CD14-positive monocyte (primary cell): ENCODE data around the gene XYLT1. TPM values are rescaled to one million over a fixed set of nuclear protein-coding genes. Genes with fewer than 3 reads are reported as not detected.
A peak's percentile ranks its signal among the peaks of the same experiment; 100 is the strongest.

ENCODE experiments used
- DNase-seq, 3 donors: peaks; one replicate each; pipeline ENCODE4 v3.0.0-alpha.2; 2011 to 2022
- H2AFZ ChIP-seq: 2 replicates; pipeline ENCODE4 v1.6.0; 2012; ENCODE audit warnings: mild to moderate bottlenecking, low read depth, low read length, inconsistent platforms; ENCODE audit not compliant: insufficient read depth, poor library complexity, severe bottlenecking
- H3K27ac ChIP-seq, 2 donors: 1 replicate in 1 of 2; 2 replicates in 1 of 2; pipeline ENCODE4 v1.5.1; 2012 to 2013; ENCODE audit warnings: low read length in 2 of 2, control low read depth in 1 of 2, inconsistent platforms in 1 of 2, low read depth in 1 of 2, mild to moderate bottlenecking in 1 of 2
- H3K27me3 ChIP-seq, 2 donors: one replicate each; pipeline versions ENCODE4 v1.6.0 to v1.6.1; 2011 to 2013; ENCODE audit warnings: low read length in 2 of 2; ENCODE audit not compliant: control insufficient read depth in 2 of 2, insufficient read depth in 2 of 2
- H3K36me3 ChIP-seq, 2 donors: replicated peaks in 1 of 2; 1 replicate in 1 of 2; 2 replicates in 1 of 2; pipeline versions ENCODE4 v1.5.1 to v1.6.1; 2012 to 2013; ENCODE audit warnings: low read length in 2 of 2, control low read depth in 1 of 2, inconsistent platforms in 1 of 2, mild to moderate bottlenecking in 1 of 2; ENCODE audit not compliant: insufficient read depth in 2 of 2, control insufficient read depth in 1 of 2
- H3K4me1 ChIP-seq, 2 donors: 1 replicate in 1 of 2; 2 replicates in 1 of 2; pipeline versions ENCODE4 v1.5.1 to v1.6.1; 2012 to 2013; ENCODE audit warnings: low read length in 2 of 2, control low read depth in 1 of 2, inconsistent platforms in 1 of 2, mild to moderate bottlenecking in 1 of 2, moderate library complexity in 1 of 2; ENCODE audit not compliant: insufficient read depth in 2 of 2, control insufficient read depth in 1 of 2
- H3K4me2 ChIP-seq: replicated peaks from 2 replicates; pipeline ENCODE3; 2012; ENCODE audit warnings: low read length, moderate library complexity, mild to moderate bottlenecking; ENCODE audit not compliant: poor library complexity, severe bottlenecking; ENCODE audit errors: extremely low read depth
- H3K4me3 ChIP-seq, 3 experiments: fragments of 200-600 bp in 1 of 3; sonication (generic) in 1 of 3; replicated peaks in 1 of 3; 1 replicate in 2 of 3; 2 replicates in 1 of 3; pipeline ENCODE4 v1.5.1; 2011 to 2013; ENCODE audit warnings: low read length in 3 of 3, mild to moderate bottlenecking in 3 of 3, control low read depth in 2 of 3, low read depth in 2 of 3, inconsistent platforms in 1 of 3, moderate library complexity in 1 of 3
- H3K79me2 ChIP-seq: 2 replicates; pipeline ENCODE4 v1.6.0; 2012; ENCODE audit warnings: mild to moderate bottlenecking, control low read depth, inconsistent platforms, low read length, moderate library complexity; ENCODE audit not compliant: insufficient read depth
- H3K9ac ChIP-seq: 2 replicates; pipeline ENCODE4 v1.6.0; 2017; ENCODE audit warnings: low read length, mild to moderate bottlenecking; ENCODE audit not compliant: insufficient read depth, poor library complexity, severe bottlenecking
- H3K9me3 ChIP-seq, 2 donors: replicated peaks in 1 of 2; 1 replicate in 1 of 2; 2 replicates in 1 of 2; pipeline versions ENCODE4 v1.5.1 to v1.6.1; 2012 to 2013; ENCODE audit warnings: low read length in 2 of 2, control low read depth in 1 of 2; ENCODE audit not compliant: control insufficient read depth in 1 of 2, insufficient read depth in 1 of 2
- H4K20me1 ChIP-seq: 2 replicates; pipeline ENCODE4 v1.6.0; 2012; ENCODE audit warnings: mild to moderate bottlenecking, low read length, control low read depth, moderate library complexity; ENCODE audit not compliant: insufficient read depth
- H3K27ac Mint-ChIP-seq, 7 donors: one replicate each; pipeline ENCODE4 v1.8.0; 2020; ENCODE audit warnings: mild to moderate bottlenecking in 7 of 7, mixed read lengths in 7 of 7, moderate library complexity in 6 of 7, inconsistent platforms in 2 of 7
- H3K27me3 Mint-ChIP-seq, 3 donors: one replicate each; pipeline ENCODE4 v1.8.0; 2021 to 2022; ENCODE audit warnings: low read depth in 3 of 3, mild to moderate bottlenecking in 3 of 3, mixed read lengths in 3 of 3, moderate library complexity in 3 of 3, inconsistent platforms in 1 of 3
- H3K36me3 Mint-ChIP-seq, 2 donors: one replicate each; pipeline ENCODE4 v1.8.0; 2020; ENCODE audit warnings: mixed read lengths in 2 of 2, inconsistent platforms in 1 of 2, mild to moderate bottlenecking in 1 of 2
- H3K4me1 Mint-ChIP-seq: one replicate; pipeline ENCODE4 v1.8.0; 2020; ENCODE audit warnings: mild to moderate bottlenecking, mixed read lengths
- H3K4me3 Mint-ChIP-seq, 2 donors: one replicate each; pipeline ENCODE4 v1.8.0; 2020; ENCODE audit warnings: mild to moderate bottlenecking in 2 of 2, mixed read lengths in 2 of 2, moderate library complexity in 1 of 2
- H3K9me3 Mint-ChIP-seq, 7 donors: one replicate each; pipeline ENCODE4 v1.8.0; 2020 to 2022; ENCODE audit warnings: mixed read lengths in 7 of 7, mild to moderate bottlenecking in 6 of 7, moderate library complexity in 6 of 7, inconsistent platforms in 2 of 7
- WGBS: methylation state at CpG from one replicate; pipeline ENCODE4 v1.1.5; 2013; ENCODE audit warnings: missing lambda C conversion rate; ENCODE audit not compliant: insufficient coverage; 5-methylcytosine and 5-hydroxymethylcytosine counted together
- intact Hi-C, 2 donors: fragments of 100-400 bp; cut with micrococcal nuclease; formaldehyde crosslinking; loops; one replicate each; pipeline versions ENCODE4 v1.15.0 to v1.15.1; 2023
- polyA plus RNA-seq, 3 donors: library from polyadenylated mRNA; depleted of rRNA in 1 of 3; unstranded in 2 of 3; stranded (reverse) in 1 of 3; fragments of 300-500 nt in 2 of 3; fragments of >200 nt in 1 of 3; fragmentation: Illumina TruSeq in 2 of 3; gene quantifications; 1 replicate in 2 of 3; 2 replicates in 1 of 3; pipeline ENCODE4 v1.2.3, GENCODE V29; 2012 to 2021
- TF ChIP-seq, protein P1 (sequence below): fragments of 200-600 bp; IDR thresholded peaks from one replicate; pipeline ENCODE4 v1.8.0; 2022; ENCODE audit warnings: antibody characterized with exemption, mild to moderate bottlenecking

The XYLT1 gene
- polyA plus RNA-seq, 3 donors, result 0.51 to 9.4 (median 1.6) TPM

DNA sequence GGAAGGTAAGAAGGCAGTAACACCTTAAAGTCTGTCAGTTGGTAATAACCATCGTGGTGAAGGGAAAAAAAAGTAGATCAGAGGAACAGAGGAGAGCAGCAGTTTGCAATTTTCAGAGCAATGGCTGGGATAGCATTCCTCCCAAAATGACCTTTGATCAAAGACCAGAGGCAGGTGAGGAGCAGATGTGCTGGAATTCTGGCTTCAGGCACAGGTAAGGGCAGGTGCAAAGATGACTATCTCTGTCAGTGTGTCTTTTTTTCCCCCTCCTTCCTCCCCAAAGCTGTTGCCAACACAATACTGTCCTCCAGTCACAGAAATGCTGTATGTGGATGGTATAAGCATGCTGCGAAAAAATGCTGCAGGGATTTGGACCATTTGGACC, 166.7 kb downstream of the XYLT1 start:
- Histone ChIP-seq H3K9me3 (no peaks in the 10 kb centered on the region), H3K27ac (no peak overlapping the region), H3K36me3 (no peaks in the 10 kb centered on the region), H4K20me1 (no peaks in the 10 kb centered on the region), H3K9ac (no peak overlapping the region), H3K4me1 (peaks cover 26 to 34% of the 10 kb centered on the region in 2 donors), H3K27me3 (no peaks in the 10 kb centered on the region), H3K79me2 (peaks cover 41% of the 10 kb centered on the region), H3K4me2 (no peak overlapping the region), H3K4me3 (no peak overlapping the region), H2AFZ (no peak overlapping the region)
- no peak overlapping the region for H3K4me3 Mint-ChIP-seq
- no peaks in the 10 kb centered on the region for H3K27me3 Mint-ChIP-seq
- H3K36me3 Mint-ChIP-seq, result peaks cover 0 to 3% of the 10 kb centered on the region in 2 donors
- H3K9me3 Mint-ChIP-seq, result no peaks in the 10 kb centered on the region
- no peak for DNase-seq
- peak overlapping the region in 1 of 7 donors; percentile 56 for H3K27ac Mint-ChIP-seq
- TF ChIP-seq, protein P1, sequence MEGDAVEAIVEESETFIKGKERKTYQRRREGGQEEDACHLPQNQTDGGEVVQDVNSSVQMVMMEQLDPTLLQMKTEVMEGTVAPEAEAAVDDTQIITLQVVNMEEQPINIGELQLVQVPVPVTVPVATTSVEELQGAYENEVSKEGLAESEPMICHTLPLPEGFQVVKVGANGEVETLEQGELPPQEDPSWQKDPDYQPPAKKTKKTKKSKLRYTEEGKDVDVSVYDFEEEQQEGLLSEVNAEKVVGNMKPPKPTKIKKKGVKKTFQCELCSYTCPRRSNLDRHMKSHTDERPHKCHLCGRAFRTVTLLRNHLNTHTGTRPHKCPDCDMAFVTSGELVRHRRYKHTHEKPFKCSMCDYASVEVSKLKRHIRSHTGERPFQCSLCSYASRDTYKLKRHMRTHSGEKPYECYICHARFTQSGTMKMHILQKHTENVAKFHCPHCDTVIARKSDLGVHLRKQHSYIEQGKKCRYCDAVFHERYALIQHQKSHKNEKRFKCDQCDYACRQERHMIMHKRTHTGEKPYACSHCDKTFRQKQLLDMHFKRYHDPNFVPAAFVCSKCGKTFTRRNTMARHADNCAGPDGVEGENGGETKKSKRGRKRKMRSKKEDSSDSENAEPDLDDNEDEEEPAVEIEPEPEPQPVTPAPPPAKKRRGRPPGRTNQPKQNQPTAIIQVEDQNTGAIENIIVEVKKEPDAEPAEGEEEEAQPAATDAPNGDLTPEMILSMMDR, result no peak
- intact Hi-C loops, result loop anchor here in 1 of 2 donors (5.0 kb wide), 1 partner anchor 47 kb away; no protein-coding TSS in a partner anchor
- peaks cover 35% of the 10 kb centered on the region for H3K4me1 Mint-ChIP-seq
- 100% methylated on average over 2 of the region's 2 CpGs for WGBS

DNA sequence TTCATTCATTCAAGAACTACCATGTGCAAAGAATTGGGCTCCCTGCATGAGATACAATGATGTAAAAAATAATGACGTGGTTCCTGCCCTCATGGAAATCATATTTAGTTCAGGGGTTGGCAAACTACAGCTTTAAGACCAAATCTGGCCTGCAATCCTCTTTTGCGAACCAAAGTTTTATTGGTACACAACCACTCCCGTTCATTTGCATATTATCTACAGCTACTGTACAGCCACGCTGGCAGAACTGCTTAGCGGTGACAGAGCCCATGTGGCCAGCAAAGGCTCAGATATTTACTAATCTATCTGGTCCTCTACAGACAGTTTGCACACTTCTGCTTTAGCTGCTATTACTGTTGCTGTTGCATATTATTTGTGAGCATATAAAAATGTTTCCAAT, 167.7 kb downstream of the XYLT1 start:
- no peaks in the 10 kb centered on the region for H3K36me3 ChIP-seq
- Mint-ChIP-seq H3K4me1 (peaks cover 35% of the 10 kb centered on the region), H3K4me3 (no peak overlapping the region), H3K27ac (peak overlapping the region; percentile 81 to 93 (median 90)), H3K27me3 (no peaks in the 10 kb centered on the region), H3K36me3 (peaks cover 3 to 4% of the 10 kb centered on the region in 2 donors), H3K9me3 (no peaks in the 10 kb centered on the region)
- intact Hi-C loops, result loop anchor here in 1 of 2 donors (5.0 kb wide), 1 partner anchor 46 kb away; no protein-coding TSS in a partner anchor
- no peaks in the 10 kb centered on the region for H3K27me3 ChIP-seq
- H3K4me1 ChIP-seq, result peaks cover 26 to 34% of the 10 kb centered on the region in 2 donors
- H2AFZ ChIP-seq, result no peak overlapping the region
- H3K27ac ChIP-seq, result peak overlapping the region; percentile 14 to 75
- peak overlapping the region; percentile 32 for H3K4me2 ChIP-seq
- H3K79me2 ChIP-seq, result peaks cover 40% of the 10 kb centered on the region
- H3K9me3 ChIP-seq, result no peaks in the 10 kb centered on the region
- peak overlapping the region; percentile 4 for H3K9ac ChIP-seq
- peak overlapping the region in 1 of 3 experiments; percentile 51 for H3K4me3 ChIP-seq
- 40% methylated on average over 1 of the region's 5 CpGs for WGBS
- peak; percentile 40 to 47 (median 45) for DNase-seq
- TF ChIP-seq, protein P1, result no peak
- H4K20me1 ChIP-seq, result no peaks in the 10 kb centered on the region
